Ishikawa (cell line): ENCODE results near the gene NTM.

ENCODE experiments used
- EP300 ChIP-seq: IDR thresholded peaks from 2 replicates; pipeline ENCODE4 v1.6.1; 2012; ENCODE audit warnings: borderline replicate concordance
- FOXM1 ChIP-seq: IDR thresholded peaks from 2 replicates; pipeline ENCODE4 v1.6.1; 2012; ENCODE audit warnings: low read depth, borderline replicate concordance
- NFIC ChIP-seq: IDR thresholded peaks from 2 replicates; pipeline ENCODE4 v1.6.1; 2012
- RAD21 ChIP-seq: IDR thresholded peaks from 2 replicates; pipeline ENCODE4 v1.6.1; 2012; ENCODE audit warnings: low read depth
- TCF12 ChIP-seq: IDR thresholded peaks from 2 replicates; pipeline ENCODE4 v1.6.1; 2012; ENCODE audit warnings: low read depth
- TEAD4 ChIP-seq: IDR thresholded peaks from 2 replicates; pipeline ENCODE4 v1.6.1; 2012
- YY1 ChIP-seq: IDR thresholded peaks from 2 replicates; pipeline ENCODE4 v1.6.1; 2012; ENCODE audit warnings: low read depth
- ZBTB7A ChIP-seq: IDR thresholded peaks from 2 replicates; pipeline ENCODE4 v1.6.1; 2012; ENCODE audit warnings: low read depth
- TF ChIP-seq, protein P1 (sequence below): IDR thresholded peaks from 2 replicates; pipeline ENCODE4 v1.6.1; 2012
- TF ChIP-seq, protein P2 (sequence below): IDR thresholded peaks from 2 replicates; pipeline ENCODE4 v1.6.1; 2012
- TF ChIP-seq, protein P3 (sequence below): IDR thresholded peaks from 2 replicates; pipeline ENCODE4 v1.6.1; 2012; ENCODE audit warnings: low read depth, mild to moderate bottlenecking

DNA sequence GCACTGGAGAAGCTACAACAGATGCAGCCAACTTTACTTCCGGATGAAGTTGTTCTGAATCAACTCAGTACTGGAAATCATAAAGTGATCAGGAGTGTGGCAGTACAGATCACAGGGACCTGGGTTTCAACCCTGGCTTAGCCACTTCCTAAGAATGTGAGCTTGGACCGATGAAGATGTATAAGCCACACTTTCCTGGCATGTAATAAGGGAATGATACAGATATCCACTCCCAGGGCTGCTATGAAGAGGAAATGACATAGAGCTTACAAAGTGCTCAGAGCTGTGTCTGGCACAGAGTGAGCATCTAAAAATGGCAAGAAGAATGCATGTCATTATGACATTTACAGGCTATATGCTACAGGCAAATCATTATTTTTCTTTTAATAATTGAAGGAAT lies 378.7 kb downstream of the NTM start:
- TF ChIP-seq RAD21 (no peak), ZBTB7A (no peak), FOXM1 (no peak), EP300 (no peak), NFIC (no peak), YY1 (no peak), TEAD4 (no peak), TCF12 (no peak)
- TF ChIP-seq, protein P1, sequence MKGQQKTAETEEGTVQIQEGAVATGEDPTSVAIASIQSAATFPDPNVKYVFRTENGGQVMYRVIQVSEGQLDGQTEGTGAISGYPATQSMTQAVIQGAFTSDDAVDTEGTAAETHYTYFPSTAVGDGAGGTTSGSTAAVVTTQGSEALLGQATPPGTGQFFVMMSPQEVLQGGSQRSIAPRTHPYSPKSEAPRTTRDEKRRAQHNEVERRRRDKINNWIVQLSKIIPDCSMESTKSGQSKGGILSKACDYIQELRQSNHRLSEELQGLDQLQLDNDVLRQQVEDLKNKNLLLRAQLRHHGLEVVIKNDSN, result no peak
- TF ChIP-seq, protein P2, sequence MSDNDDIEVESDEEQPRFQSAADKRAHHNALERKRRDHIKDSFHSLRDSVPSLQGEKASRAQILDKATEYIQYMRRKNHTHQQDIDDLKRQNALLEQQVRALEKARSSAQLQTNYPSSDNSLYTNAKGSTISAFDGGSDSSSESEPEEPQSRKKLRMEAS, result no peak
- TF ChIP-seq, protein P3, sequence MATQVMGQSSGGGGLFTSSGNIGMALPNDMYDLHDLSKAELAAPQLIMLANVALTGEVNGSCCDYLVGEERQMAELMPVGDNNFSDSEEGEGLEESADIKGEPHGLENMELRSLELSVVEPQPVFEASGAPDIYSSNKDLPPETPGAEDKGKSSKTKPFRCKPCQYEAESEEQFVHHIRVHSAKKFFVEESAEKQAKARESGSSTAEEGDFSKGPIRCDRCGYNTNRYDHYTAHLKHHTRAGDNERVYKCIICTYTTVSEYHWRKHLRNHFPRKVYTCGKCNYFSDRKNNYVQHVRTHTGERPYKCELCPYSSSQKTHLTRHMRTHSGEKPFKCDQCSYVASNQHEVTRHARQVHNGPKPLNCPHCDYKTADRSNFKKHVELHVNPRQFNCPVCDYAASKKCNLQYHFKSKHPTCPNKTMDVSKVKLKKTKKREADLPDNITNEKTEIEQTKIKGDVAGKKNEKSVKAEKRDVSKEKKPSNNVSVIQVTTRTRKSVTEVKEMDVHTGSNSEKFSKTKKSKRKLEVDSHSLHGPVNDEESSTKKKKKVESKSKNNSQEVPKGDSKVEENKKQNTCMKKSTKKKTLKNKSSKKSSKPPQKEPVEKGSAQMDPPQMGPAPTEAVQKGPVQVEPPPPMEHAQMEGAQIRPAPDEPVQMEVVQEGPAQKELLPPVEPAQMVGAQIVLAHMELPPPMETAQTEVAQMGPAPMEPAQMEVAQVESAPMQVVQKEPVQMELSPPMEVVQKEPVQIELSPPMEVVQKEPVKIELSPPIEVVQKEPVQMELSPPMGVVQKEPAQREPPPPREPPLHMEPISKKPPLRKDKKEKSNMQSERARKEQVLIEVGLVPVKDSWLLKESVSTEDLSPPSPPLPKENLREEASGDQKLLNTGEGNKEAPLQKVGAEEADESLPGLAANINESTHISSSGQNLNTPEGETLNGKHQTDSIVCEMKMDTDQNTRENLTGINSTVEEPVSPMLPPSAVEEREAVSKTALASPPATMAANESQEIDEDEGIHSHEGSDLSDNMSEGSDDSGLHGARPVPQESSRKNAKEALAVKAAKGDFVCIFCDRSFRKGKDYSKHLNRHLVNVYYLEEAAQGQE, result no peak
